Karpas-422 (cell line): ENCODE measurements around the gene PRPF19. TPM values are rescaled to one million over a fixed set of nuclear protein-coding genes. Genes with fewer than 3 reads are reported as not detected.

Experiments used
- DNase-seq: peaks from one replicate; pipeline ENCODE4 v3.0.0-alpha.2; 2015
- H2AFZ ChIP-seq: fragments of 200-600 bp; sonication (generic); 2 replicates; pipeline ENCODE4 v1.6.1; 2014; ENCODE audit warnings: antibody characterized with exemption, low read length, mixed read lengths
- H3K27ac ChIP-seq: fragments of 200-600 bp; sonication (generic); 2 replicates; pipeline ENCODE4 v1.5.1; 2014; ENCODE audit warnings: mild to moderate bottlenecking, low read length, moderate library complexity
- H3K27me3 ChIP-seq: fragments of 200-600 bp; sonication (generic); 2 replicates; pipeline ENCODE4 v1.6.1; 2014; ENCODE audit warnings: low read length, mixed read lengths
- H3K36me3 ChIP-seq: fragments of 200-600 bp; sonication (generic); 2 replicates; pipeline ENCODE4 v1.6.1; 2014; ENCODE audit warnings: low read length, mixed read lengths; ENCODE audit not compliant: insufficient read depth
- H3K4me1 ChIP-seq: fragments of 200-600 bp; sonication (generic); 2 replicates; pipeline ENCODE4 v1.6.1; 2014; ENCODE audit warnings: mild to moderate bottlenecking, low read length, mixed read lengths
- H3K4me2 ChIP-seq: fragments of 200-600 bp; sonication (generic); 2 replicates; pipeline ENCODE4 v1.6.1; 2014; ENCODE audit warnings: low read length, low read depth, mild to moderate bottlenecking; ENCODE audit not compliant: poor library complexity, severe bottlenecking
- H3K4me3 ChIP-seq: fragments of 200-600 bp; sonication (generic); 2 replicates; pipeline ENCODE4 v1.5.1; 2014; ENCODE audit warnings: mild to moderate bottlenecking, antibody characterized with exemption, low read length, mixed read lengths
- H3K79me2 ChIP-seq: fragments of 200-600 bp; sonication (generic); 2 replicates; pipeline ENCODE4 v1.6.1; 2014; ENCODE audit warnings: mild to moderate bottlenecking, low read length, mixed read lengths
- H3K9ac ChIP-seq: fragments of 200-600 bp; sonication (generic); 2 replicates; pipeline ENCODE4 v1.6.0; 2014; ENCODE audit warnings: low read length
- H3K9me2 ChIP-seq: fragments of 200-600 bp; sonication (generic), shearing (Covaris generic); replicated peaks from 2 replicates; pipeline ENCODE4 v1.6.0; 2014; ENCODE audit warnings: mild to moderate bottlenecking, low read length, moderate library complexity; ENCODE audit not compliant: insufficient read depth
- H3K9me3 ChIP-seq: fragments of 300-700, 200-600 bp; sonication (generic); 2 replicates; pipeline ENCODE4 v1.6.1; 2014; ENCODE audit warnings: low read length, mixed read lengths
- H4K20me1 ChIP-seq: fragments of 200-600 bp; sonication (generic); 2 replicates; pipeline ENCODE4 v1.6.1; 2014; ENCODE audit warnings: mild to moderate bottlenecking, antibody characterized with exemption, low read length, low read depth; ENCODE audit not compliant: insufficient read depth
- total RNA-seq: library from RNA; depleted of rRNA; stranded (reverse); fragments of >200 nt; shearing (Covaris generic); gene quantifications from 2 replicates; pipeline ENCODE4 v1.2.3, GENCODE V29; 2014; ENCODE audit warnings: low replicate concordance

The PRPF19 gene
- total RNA-seq, 1 experiment from 2014 or later, result 109 TPM

GRCh38 chr11:60891103-60891741 is 15.2 kb downstream of the PRPF19 start:
- Histone ChIP-seq H4K20me1 (no peaks in the 10 kb centered on the region), H3K9me3 (no peaks in the 10 kb centered on the region), H3K9me2 (no peaks in the 10 kb centered on the region), H3K79me2 (peaks cover 2% of the 10 kb centered on the region; the same call in 1 of the 2 replicates), H3K4me3 (no peak overlapping the region), H3K36me3 (peaks cover 37% of the 10 kb centered on the region; the same call in 1 of the 2 replicates), H3K4me2 (no peak overlapping the region), H3K27me3 (no peaks in the 10 kb centered on the region), H3K9ac (no peak overlapping the region), H2AFZ (no peak overlapping the region), H3K27ac (no peak overlapping the region), H3K4me1 (no peaks in the 10 kb centered on the region)
- no peak for DNase-seq

GRCh38 chr11:60890696-60891095 is 15.7 kb downstream of the PRPF19 start:
- no peaks in the 10 kb centered on the region for H3K9me2 ChIP-seq
- H3K27ac ChIP-seq, result no peak overlapping the region
- peaks cover 32% of the 10 kb centered on the region; the same call in 1 of the 2 replicates for H3K36me3 ChIP-seq
- no peaks in the 10 kb centered on the region for H3K79me2 ChIP-seq
- no peaks in the 10 kb centered on the region for H4K20me1 ChIP-seq
- H3K4me1 ChIP-seq, result no peaks in the 10 kb centered on the region
- H2AFZ ChIP-seq, result no peak overlapping the region
- no peaks in the 10 kb centered on the region for H3K9me3 ChIP-seq
- no peak overlapping the region for H3K4me2 ChIP-seq
- H3K27me3 ChIP-seq, result no peaks in the 10 kb centered on the region
- H3K9ac ChIP-seq, result no peak overlapping the region
- H3K4me3 ChIP-seq, result no peak overlapping the region
- no peak for DNase-seq

GRCh38 chr11:60889869-60890311 is 16.5 kb downstream of the PRPF19 start:
- no peak for DNase-seq

GRCh38 chr11:60887556-60887955 is 18.8 kb downstream of the PRPF19 start:
- H3K27me3 ChIP-seq, result no peaks in the 10 kb centered on the region
- no peak overlapping the region for H3K9ac ChIP-seq
- H3K9me3 ChIP-seq, result no peaks in the 10 kb centered on the region
- H3K79me2 ChIP-seq, result no peaks in the 10 kb centered on the region
- no peak overlapping the region for H3K4me3 ChIP-seq
- H3K4me1 ChIP-seq, result no peaks in the 10 kb centered on the region
- H4K20me1 ChIP-seq, result no peaks in the 10 kb centered on the region
- H3K36me3 ChIP-seq, result peaks cover 10% of the 10 kb centered on the region; the same call in 1 of the 2 replicates
- peak; percentile 79 for DNase-seq
- no peak overlapping the region for H2AFZ ChIP-seq
- no peak overlapping the region for H3K4me2 ChIP-seq
- H3K9me2 ChIP-seq, result no peaks in the 10 kb centered on the region
- no peak overlapping the region for H3K27ac ChIP-seq

More at GRCh38 chr11:60889869-60890311, 16.5 kb downstream of the PRPF19 start:
- peaks cover 24% of the 10 kb centered on the region; the same call in 1 of the 2 replicates for H3K36me3 ChIP-seq
- H3K27ac ChIP-seq, result no peak overlapping the region
- no peaks in the 10 kb centered on the region for H3K27me3 ChIP-seq
- no peaks in the 10 kb centered on the region for H3K79me2 ChIP-seq
- no peak overlapping the region for H3K9ac ChIP-seq
- no peaks in the 10 kb centered on the region for H3K4me1 ChIP-seq
- no peak overlapping the region for H3K4me2 ChIP-seq
- no peak overlapping the region for H2AFZ ChIP-seq
- no peaks in the 10 kb centered on the region for H3K9me3 ChIP-seq
- no peak overlapping the region for H3K4me3 ChIP-seq
- H3K9me2 ChIP-seq, result no peaks in the 10 kb centered on the region
- H4K20me1 ChIP-seq, result no peaks in the 10 kb centered on the region

- peaks cover 10% of the 10 kb centered on the region; the same call in 1 of the 2 replicates for H3K36me3 ChIP-seq
- no peaks in the 10 kb centered on the region for H3K4me1 ChIP-seq
- no peaks in the 10 kb centered on the region for H3K9me3 ChIP-seq
- H3K9me2 ChIP-seq, result no peaks in the 10 kb centered on the region
- no peak for DNase-seq
- H3K27me3 ChIP-seq, result no peaks in the 10 kb centered on the region
- H3K79me2 ChIP-seq, result no peaks in the 10 kb centered on the region
- no peak overlapping the region for H3K4me2 ChIP-seq
- H2AFZ ChIP-seq, result no peak overlapping the region
- no peak overlapping the region for H3K9ac ChIP-seq
- no peak overlapping the region for H3K27ac ChIP-seq
- H3K4me3 ChIP-seq, result no peak overlapping the region
- no peaks in the 10 kb centered on the region for H4K20me1 ChIP-seq
Observed at GRCh38 chr11:60880643-60881282, 25.6 kb downstream of the PRPF19 start.

GRCh38 chr11:60879971-60880588 is 26.3 kb downstream of the PRPF19 start:
- Histone ChIP-seq H4K20me1 (no peaks in the 10 kb centered on the region), H3K27me3 (no peaks in the 10 kb centered on the region), H3K4me1 (no peaks in the 10 kb centered on the region), H3K36me3 (peaks cover 10% of the 10 kb centered on the region; the same call in 1 of the 2 replicates), H3K9ac (no peak overlapping the region), H3K9me2 (no peaks in the 10 kb centered on the region), H3K9me3 (no peaks in the 10 kb centered on the region), H2AFZ (no peak overlapping the region), H3K79me2 (no peaks in the 10 kb centered on the region), H3K27ac (no peak overlapping the region), H3K4me2 (no peak overlapping the region), H3K4me3 (no peak overlapping the region)
- no peak for DNase-seq

- no peak overlapping the region for H3K4me3 ChIP-seq
- peaks cover 10% of the 10 kb centered on the region; the same call in 1 of the 2 replicates for H3K36me3 ChIP-seq
- no peak overlapping the region for H3K4me2 ChIP-seq
- H3K9me3 ChIP-seq, result no peaks in the 10 kb centered on the region
- H3K27me3 ChIP-seq, result no peaks in the 10 kb centered on the region
- no peak overlapping the region for H3K9ac ChIP-seq
- DNase-seq, result no peak
- H3K27ac ChIP-seq, result no peak overlapping the region
- H3K4me1 ChIP-seq, result no peaks in the 10 kb centered on the region
- H3K79me2 ChIP-seq, result no peaks in the 10 kb centered on the region
- no peaks in the 10 kb centered on the region for H4K20me1 ChIP-seq
- H2AFZ ChIP-seq, result no peak overlapping the region
- no peaks in the 10 kb centered on the region for H3K9me2 ChIP-seq
Observed at GRCh38 chr11:60879104-60879503, 27.3 kb downstream of the PRPF19 start.
